H1 (cell line): ENCODE results near the gene NELL1. TPM values are rescaled to one million over a fixed set of nuclear protein-coding genes. Genes with fewer than 3 reads are reported as not detected.

Experiments
- CTCF ChIA-PET: fragments of 300-600 bp; sonication (Branson Sonifier 250); formaldehyde crosslinking; loops from one replicate; lab custom pipeline; 2021; ENCODE audit not compliant: partially characterized antibody; lab: Charles Lee
- POLR2A ChIA-PET: fragments of 300-600 bp; sonication (Branson Sonifier 250); formaldehyde crosslinking; loops from one replicate; lab custom pipeline; 2021; ENCODE audit warnings: inconsistent platforms; ENCODE audit not compliant: partially characterized antibody; lab: Charles Lee
- DNase-seq, 2 experiments: peaks; one replicate each; pipeline versions ENCODE4 v3.0.0 to v3.0.0-alpha.2; 2010 to 2022; ENCODE audit warnings: low spot score in 2 of 2, low read depth in 1 of 2, mixed read lengths in 1 of 2
- FAIRE-seq: peaks from 2 replicates; lab custom pipeline; 2011; peaks lifted over from hg19 to GRCh38; lab: Jason Lieb, UNC
- H2AFZ ChIP-seq: 2 replicates; pipeline ENCODE4 v1.8.1; 2012; ENCODE audit warnings: low read length, inconsistent platforms
- H2AK5ac ChIP-seq: 2 replicates; pipeline ENCODE4 v1.6.1; 2013; ENCODE audit warnings: low read depth, low read length
- H2BK120ac ChIP-seq: replicated peaks from 2 replicates; pipeline ENCODE3; 2013; ENCODE audit warnings: low read depth, low read length, inconsistent platforms
- H2BK12ac ChIP-seq: 2 replicates; pipeline ENCODE4 v1.6.1; 2013; ENCODE audit warnings: low read depth, low read length
- H2BK15ac ChIP-seq: 2 replicates; pipeline ENCODE4 v1.6.1; 2013; ENCODE audit warnings: low read length
- H2BK20ac ChIP-seq: 2 replicates; pipeline ENCODE4 v1.6.1; 2013; ENCODE audit warnings: low read length
- H2BK5ac ChIP-seq: 2 replicates; pipeline ENCODE4 v1.6.1; 2013; ENCODE audit warnings: low read depth, low read length
- H3K14ac ChIP-seq: 2 replicates; pipeline ENCODE4 v1.6.1; 2013; ENCODE audit warnings: inconsistent platforms; ENCODE audit not compliant: insufficient read length
- H3K18ac ChIP-seq: 2 replicates; pipeline ENCODE4 v1.6.1; 2013; ENCODE audit warnings: low read length; ENCODE audit errors: extremely low read depth
- H3K23ac ChIP-seq: 2 replicates; pipeline ENCODE4 v1.6.1; 2013; ENCODE audit warnings: inconsistent platforms; ENCODE audit not compliant: insufficient read length
- H3K23me2 ChIP-seq: 2 replicates; pipeline ENCODE4 v1.6.1; 2013; ENCODE audit warnings: low read depth, low read length
- H3K27ac ChIP-seq: 2 replicates; pipeline ENCODE4 v1.6.1; 2011; ENCODE audit warnings: low read depth, low read length, inconsistent platforms
- H3K27me3 ChIP-seq, 4 experiments: replicated peaks in 1 of 4; 1 replicate in 1 of 4; 2 replicates in 3 of 4; pipeline versions ENCODE4 v1.6.1 to v1.8.1; 2011 to 2013; ENCODE audit warnings: low read length in 3 of 4, mild to moderate bottlenecking in 3 of 4, inconsistent platforms in 2 of 4, mixed read lengths in 2 of 4, moderate library complexity in 1 of 4; ENCODE audit not compliant: control insufficient read depth in 3 of 4, insufficient read depth in 3 of 4; ENCODE audit errors: extremely low read depth in 1 of 4
- H3K36me3 ChIP-seq, 4 experiments: 2 replicates each; pipeline versions ENCODE4 v1.6.1 to v1.8.1; 2011 to 2013; ENCODE audit warnings: mild to moderate bottlenecking in 4 of 4, low read length in 3 of 4, moderate library complexity in 2 of 4, control low read depth in 1 of 4, inconsistent platforms in 1 of 4; ENCODE audit not compliant: insufficient read depth in 4 of 4, control insufficient read depth in 2 of 4
- H3K4ac ChIP-seq: replicated peaks from 2 replicates; pipeline ENCODE3; 2013; ENCODE audit warnings: low read length, low read depth, mixed read lengths, inconsistent platforms; ENCODE audit not compliant: insufficient read length
- H3K4me1 ChIP-seq, 4 experiments: replicated peaks in 1 of 4; 1 replicate in 1 of 4; 2 replicates in 3 of 4; pipeline versions ENCODE4 v1.6.1 to v1.8.1; 2011 to 2013; ENCODE audit warnings: low read length in 3 of 4, inconsistent platforms in 2 of 4, mixed read lengths in 1 of 4; ENCODE audit not compliant: insufficient read depth in 4 of 4, control insufficient read depth in 3 of 4
- H3K4me2 ChIP-seq, 2 experiments: 2 replicates each; pipeline versions ENCODE4 v1.6.1 to v1.8.1; 2011 to 2013; ENCODE audit warnings: low read depth in 2 of 2, low read length in 2 of 2, control low read depth in 1 of 2, inconsistent platforms in 1 of 2, mild to moderate bottlenecking in 1 of 2; ENCODE audit not compliant: insufficient read depth in 1 of 2
- H3K4me3 ChIP-seq, 4 experiments: fragments of 200-600, 300-600 bp in 1 of 4; sonication (generic), shearing (Covaris generic), sonication (Bioruptor Twin) in 1 of 4; 2 replicates each; pipeline versions ENCODE4 v1.5.1 to v1.8.1; 2011 to 2016; ENCODE audit warnings: low read length in 4 of 4, low read depth in 3 of 4, control low read depth in 2 of 4, inconsistent platforms in 2 of 4, mild to moderate bottlenecking in 2 of 4, mixed read lengths in 1 of 4, moderate library complexity in 1 of 4; ENCODE audit not compliant: insufficient read depth in 2 of 4; ENCODE audit errors: extremely low read depth in 1 of 4
- H3K56ac ChIP-seq: replicated peaks from 2 replicates; pipeline ENCODE3; 2013; ENCODE audit warnings: low read depth, mild to moderate bottlenecking, mixed read lengths, low read length, inconsistent platforms; ENCODE audit not compliant: insufficient read length
- H3K79me1 ChIP-seq: 2 replicates; pipeline ENCODE4 v1.6.1; 2013; ENCODE audit warnings: low read depth, low read length, control low read depth
- H3K79me2 ChIP-seq, 2 experiments: 2 replicates each; pipeline versions ENCODE4 v1.6.1 to v1.8.1; 2012 to 2013; ENCODE audit warnings: low read length in 2 of 2, mild to moderate bottlenecking in 2 of 2, inconsistent platforms in 1 of 2; ENCODE audit not compliant: insufficient read depth in 2 of 2, control insufficient read depth in 1 of 2
- H3K9ac ChIP-seq, 4 experiments: replicated peaks in 1 of 4; 1 replicate in 1 of 4; 2 replicates in 3 of 4; pipeline versions ENCODE4 v1.6.1 to v1.8.1; 2011 to 2013; ENCODE audit warnings: low read depth in 3 of 4, low read length in 3 of 4, control low read depth in 2 of 4, mild to moderate bottlenecking in 2 of 4, moderate library complexity in 2 of 4, inconsistent platforms in 1 of 4; ENCODE audit errors: extremely low read depth in 1 of 4
- H3K9me3 ChIP-seq, 2 experiments: 2 replicates each; pipeline versions ENCODE4 v1.6.1 to v1.8.1; 2012 to 2013; ENCODE audit warnings: mild to moderate bottlenecking in 2 of 2, moderate library complexity in 2 of 2, control low read depth in 1 of 2, inconsistent platforms in 1 of 2, low read depth in 1 of 2, low read length in 1 of 2, mixed read lengths in 1 of 2; ENCODE audit not compliant: insufficient read depth in 2 of 2
- H4K20me1 ChIP-seq, 2 experiments: replicated peaks in 1 of 2; 2 replicates each; pipeline versions ENCODE3 to v1.8.1; 2011 to 2013; ENCODE audit warnings: inconsistent platforms in 2 of 2, low read length in 2 of 2, mild to moderate bottlenecking in 1 of 2; ENCODE audit not compliant: insufficient read depth in 2 of 2, control insufficient read depth in 1 of 2
- H4K5ac ChIP-seq: 2 replicates; pipeline ENCODE4 v1.6.1; 2013; ENCODE audit warnings: low read length, low read depth, mixed read lengths, inconsistent platforms; ENCODE audit not compliant: insufficient read length
- H4K8ac ChIP-seq: 2 replicates; pipeline ENCODE4 v1.8.0; 2013; ENCODE audit warnings: mild to moderate bottlenecking, moderate library complexity, low read length, inconsistent platforms; ENCODE audit not compliant: insufficient read depth; ENCODE audit errors: extremely low read depth
- H4K91ac ChIP-seq: replicated peaks from 2 replicates; pipeline ENCODE3; 2013; ENCODE audit warnings: low read length, mixed read lengths, inconsistent platforms; ENCODE audit not compliant: insufficient read length
- CBX5 ChIP-seq: fragments of 300-800, 300-1000 bp; sonication (generic); IDR thresholded peaks from 2 replicates; pipeline ENCODE4 v1.7.1; 2016; ENCODE audit warnings: antibody characterized with exemption, low read length, low read depth
- MAFK ChIP-seq: IDR thresholded peaks from 2 replicates; pipeline ENCODE4 v1.6.1; 2012; ENCODE audit warnings: low read depth, mild to moderate bottlenecking, improper control_type of control experiment, low read length
- SIX5 ChIP-seq: IDR thresholded peaks from 2 replicates; pipeline ENCODE4 v1.6.1; 2011; ENCODE audit warnings: mild to moderate bottlenecking, low read depth, low read length
- WGBS, 2 experiments: shearing (Covaris generic) in 1 of 2; methylation state at CpG; one replicate each; pipeline versions ENCODE4 v1.1.6 to v1.1.7; 2013 to 2015; ENCODE audit warnings: low lambda C conversion rate in 2 of 2, mixed read lengths in 2 of 2, inconsistent platforms in 1 of 2, low coverage in 1 of 2, missing lambda C conversion rate in 1 of 2; ENCODE audit not compliant: insufficient replicate concordance in 2 of 2, insufficient coverage in 1 of 2, insufficient read length in 1 of 2; ENCODE audit errors: extremely low coverage in 1 of 2, missing lambda C conversion rate in 1 of 2; 5-methylcytosine and 5-hydroxymethylcytosine counted together
- polyA plus RNA-seq, 7 experiments: library from polyadenylated mRNA; depleted of rRNA in 3 of 7; stranded (reverse) in 5 of 7; unstranded in 2 of 7; fragments of >200 nt in 5 of 7; fragments of 200-250 nt in 2 of 7; gene quantifications; 1 replicate in 5 of 7; 2 replicates in 1 of 7; 4 replicates in 1 of 7; pipeline versions ENCODE4 v1.2.1 to v1.2.3, GENCODE V29; 2011 to 2013; ENCODE audit warnings: missing spikeins in 2 of 7, mixed read lengths in 2 of 7
- total RNA-seq: library from RNA; stranded (reverse); fragmentation: NEBNext Ultra II Directional; extraction: Animal tissue kit (Norgen Biotek cat#: 25700); gene quantifications from 2 replicates; pipeline ENCODE4 v1.2.1, GENCODE V29; 2021
- TF ChIP-seq, protein P1 (sequence below): IDR thresholded peaks from 2 replicates; pipeline ENCODE4 v1.6.1; 2011; ENCODE audit warnings: low read length, improper control_type of control experiment
- TF ChIP-seq, protein P2 (sequence below): IDR thresholded peaks from 2 replicates; pipeline ENCODE4 v1.6.1; 2011; ENCODE audit warnings: low read depth, mild to moderate bottlenecking, low read length; ENCODE audit not compliant: insufficient read depth

Gene NELL1
- total and polyA plus RNA-seq, 2 of the 8 experiments (the other 6 are each of a cell fraction or from before 2014, with no cell fraction given) = 0.21 TPM; not detected in 1

GRCh38 chr11:20638074-20638473 is 31.3 kb upstream of the NELL1 start:
- Histone ChIP-seq H3K18ac (no peak overlapping the region), H2BK15ac (no peak overlapping the region), H2BK5ac (no peak overlapping the region), H4K5ac (no peak overlapping the region), H3K27me3 (no peaks in the 10 kb centered on the region), H2AK5ac (no peak overlapping the region), H3K4me2 (no peak overlapping the region), H3K56ac (no peak overlapping the region), H3K36me3 (no peaks in the 10 kb centered on the region), H3K9me3 (no peaks in the 10 kb centered on the region), H3K14ac (no peak overlapping the region), H3K79me1 (no peaks in the 10 kb centered on the region), H2BK120ac (no peak overlapping the region), H3K9ac (no peak overlapping the region), H3K79me2 (no peaks in the 10 kb centered on the region), H2BK12ac (no peak overlapping the region), H4K91ac (no peak overlapping the region), H3K4me3 (no peak overlapping the region), H2BK20ac (no peak overlapping the region), H3K27ac (no peak overlapping the region), H4K20me1 (no peaks in the 10 kb centered on the region), H2AFZ (no peak overlapping the region), H3K4ac (no peak overlapping the region), H3K4me1 (peaks cover 0 to 5% (median 2%) of the 10 kb centered on the region in 4 experiments; a peak in 3 of 7 replicates), H3K23ac (no peak overlapping the region), H4K8ac (no peak overlapping the region), H3K23me2 (no peaks in the 10 kb centered on the region)
- ChIA-PET POLR2A (interaction anchor here (0.6 kb wide), 1 partner anchor 117 kb away, joined by 3 read pairs; no protein-coding TSS in a partner anchor), CTCF (interaction anchor here (1.4 to 3.4 kb wide), 6 partner anchors 14 to 686 kb away, joined by 3 to 17 read pairs (median 7); no protein-coding TSS in a partner anchor)
- 78% methylated on average over 7 of the region's 7 CpGs; no CpG with 5 or more reads in 1 of the 2 experiments for WGBS, 2 experiments
- DNase-seq = no peak
- no peak for FAIRE-seq
- no peak for TF ChIP-seq SIX5
- TF ChIP-seq, protein P1, sequence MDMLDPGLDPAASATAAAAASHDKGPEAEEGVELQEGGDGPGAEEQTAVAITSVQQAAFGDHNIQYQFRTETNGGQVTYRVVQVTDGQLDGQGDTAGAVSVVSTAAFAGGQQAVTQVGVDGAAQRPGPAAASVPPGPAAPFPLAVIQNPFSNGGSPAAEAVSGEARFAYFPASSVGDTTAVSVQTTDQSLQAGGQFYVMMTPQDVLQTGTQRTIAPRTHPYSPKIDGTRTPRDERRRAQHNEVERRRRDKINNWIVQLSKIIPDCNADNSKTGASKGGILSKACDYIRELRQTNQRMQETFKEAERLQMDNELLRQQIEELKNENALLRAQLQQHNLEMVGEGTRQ = no peak
- TF ChIP-seq MAFK = peak; percentile 84
- TF ChIP-seq, protein P2, sequence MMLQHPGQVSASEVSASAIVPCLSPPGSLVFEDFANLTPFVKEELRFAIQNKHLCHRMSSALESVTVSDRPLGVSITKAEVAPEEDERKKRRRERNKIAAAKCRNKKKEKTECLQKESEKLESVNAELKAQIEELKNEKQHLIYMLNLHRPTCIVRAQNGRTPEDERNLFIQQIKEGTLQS = no peak
- TF ChIP-seq CBX5 = no peak
- TF ChIP-seq, all 59 proteins: peak for 1
